Measurements from ENCODE around the gene NELFB. TPM values are rescaled to one million over a fixed set of nuclear protein-coding genes. Genes with fewer than 3 reads are reported as not detected.

The NELFB gene
- total RNA-seq, 1 experiment from 2014 or later, result 71.7 TPM

DNA sequence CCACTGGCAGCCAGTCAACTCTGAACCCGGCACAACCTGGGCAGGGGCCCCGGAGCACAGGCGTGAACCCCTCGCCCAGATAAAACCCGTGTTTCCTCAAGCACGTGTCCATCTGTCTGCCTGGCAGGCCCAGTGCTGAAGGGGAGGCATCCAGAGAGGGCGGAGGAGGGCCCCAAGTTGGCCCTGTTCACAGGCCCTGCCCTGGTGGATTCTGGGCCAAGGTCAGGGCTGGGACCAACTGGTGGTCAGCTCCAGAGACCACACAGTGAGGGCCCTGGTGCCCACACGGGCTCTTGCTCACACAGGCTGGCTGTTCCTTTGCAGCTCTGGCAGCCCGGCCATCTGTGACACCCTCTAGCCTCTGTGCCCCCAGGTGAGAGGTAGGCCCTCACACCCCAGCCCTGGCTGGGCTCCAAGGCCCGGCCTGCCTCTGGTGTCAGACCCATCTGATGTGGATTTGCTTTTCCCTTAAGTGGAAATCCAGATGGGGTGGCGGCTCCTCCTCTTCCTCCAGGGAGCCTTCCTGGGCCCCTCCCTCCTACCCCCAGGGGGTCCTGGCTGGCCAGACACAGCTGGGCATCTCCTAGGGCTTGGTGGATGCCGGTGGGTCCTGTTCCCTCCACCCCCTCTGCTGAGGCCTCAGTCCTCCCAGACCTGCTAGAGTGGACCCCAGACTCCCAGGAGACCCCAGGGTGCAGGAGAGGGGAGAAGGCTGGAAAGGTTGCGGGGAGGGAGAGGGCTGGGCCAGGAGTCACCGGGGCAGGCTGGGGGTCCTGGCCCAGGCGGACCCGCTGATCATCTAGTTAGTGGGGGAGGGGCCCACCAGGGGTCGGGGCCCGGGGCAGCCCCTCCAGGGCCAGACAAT lies 4.6 kb upstream of the NELFB start:
- Histone ChIP-seq H2BK12ac (ENCODE audit: insufficient read length, low read depth, low read length) (no peak overlapping the region), H4K8ac (replicated peaks; ENCODE audit: insufficient read length, low read depth, low read length) (no peak overlapping the region), H3K79me2 (ENCODE audit: insufficient read depth, low read length) (no peaks in the 10 kb centered on the region), H3K9ac (ENCODE audit: extremely low read depth, insufficient read length, low read length) (no peak overlapping the region), H3K14ac (ENCODE audit: insufficient read depth, low read length) (no peak overlapping the region), H3K4me2 (ENCODE audit: insufficient read depth, insufficient read length, low read length) (no peak overlapping the region), H3K23ac (ENCODE audit: insufficient read length, low read depth, low read length) (no peak overlapping the region), H4K5ac (ENCODE audit: insufficient read length, low read depth, low read length) (no peak overlapping the region), H2AK5ac (ENCODE audit: insufficient read length, low read length) (no peak overlapping the region), H2BK5ac (ENCODE audit: insufficient read length, low read length) (no peak overlapping the region), H3K56ac (ENCODE audit: insufficient read length, low read depth, low read length) (no peak overlapping the region), H3K27me3 (ENCODE audit: insufficient read depth, low read length) (no peaks in the 10 kb centered on the region), H3T11ph (ENCODE audit: low read length) (no peak overlapping the region), H2BK20ac (ENCODE audit: low read depth, low read length, poor library complexity, severe bottlenecking) (no peak overlapping the region), H3K9me3 (ENCODE audit: control insufficient read depth, low read depth, low read length) (no peaks in the 10 kb centered on the region), H3K27ac (ENCODE audit: insufficient read length, low read depth, low read length) (no peak overlapping the region), H3K23me2 (ENCODE audit: insufficient read length, low read depth, low read length, poor library complexity, severe bottlenecking) (peaks cover 9% of the 10 kb centered on the region), H3K4me1 (ENCODE audit: insufficient read depth, low read length) (no peaks in the 10 kb centered on the region), H4K20me1 (ENCODE audit: control insufficient read depth, insufficient read depth, insufficient read length) (no peaks in the 10 kb centered on the region), H4K91ac (ENCODE audit: insufficient read length, low read depth, low read length) (no peak overlapping the region), H2AFZ (ENCODE audit: low read length) (no peak overlapping the region), H3K18ac (ENCODE audit: insufficient read length, low read depth, low read length) (no peak overlapping the region), H2BK15ac (ENCODE audit: low read depth, low read length) (no peak overlapping the region), H2BK120ac (ENCODE audit: low read depth, low read length, poor library complexity, severe bottlenecking) (no peak overlapping the region), H3K4ac (ENCODE audit: low read depth, low read length) (no peak overlapping the region), H3K79me1 (ENCODE audit: insufficient read depth, low read depth, low read length, poor library complexity, severe bottlenecking) (no peaks in the 10 kb centered on the region)
- TF ChIP-seq, protein P1, sequence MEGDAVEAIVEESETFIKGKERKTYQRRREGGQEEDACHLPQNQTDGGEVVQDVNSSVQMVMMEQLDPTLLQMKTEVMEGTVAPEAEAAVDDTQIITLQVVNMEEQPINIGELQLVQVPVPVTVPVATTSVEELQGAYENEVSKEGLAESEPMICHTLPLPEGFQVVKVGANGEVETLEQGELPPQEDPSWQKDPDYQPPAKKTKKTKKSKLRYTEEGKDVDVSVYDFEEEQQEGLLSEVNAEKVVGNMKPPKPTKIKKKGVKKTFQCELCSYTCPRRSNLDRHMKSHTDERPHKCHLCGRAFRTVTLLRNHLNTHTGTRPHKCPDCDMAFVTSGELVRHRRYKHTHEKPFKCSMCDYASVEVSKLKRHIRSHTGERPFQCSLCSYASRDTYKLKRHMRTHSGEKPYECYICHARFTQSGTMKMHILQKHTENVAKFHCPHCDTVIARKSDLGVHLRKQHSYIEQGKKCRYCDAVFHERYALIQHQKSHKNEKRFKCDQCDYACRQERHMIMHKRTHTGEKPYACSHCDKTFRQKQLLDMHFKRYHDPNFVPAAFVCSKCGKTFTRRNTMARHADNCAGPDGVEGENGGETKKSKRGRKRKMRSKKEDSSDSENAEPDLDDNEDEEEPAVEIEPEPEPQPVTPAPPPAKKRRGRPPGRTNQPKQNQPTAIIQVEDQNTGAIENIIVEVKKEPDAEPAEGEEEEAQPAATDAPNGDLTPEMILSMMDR (conservative IDR thresholded peaks at IDR 0.05), result no peak
- no peak for DNase-seq
- peaks cover 38% of the 10 kb centered on the region for H3K27me3 Mint-ChIP-seq (ENCODE audit: low read depth)
- WGBS (ENCODE audit: extremely low coverage, insufficient read length, low lambda C conversion rate), result no CpG with 5 or more reads among the region's 18 CpGs
- H3K4me1 Mint-ChIP-seq, result peaks cover 8 to 11% of the 10 kb centered on the region in 2 experiments
- no peaks in the 10 kb centered on the region for H3K36me3 Mint-ChIP-seq (ENCODE audit: insufficient read depth in 1 of 3, low read depth in 3 of 3)
- H3K9me3 Mint-ChIP-seq, result no peaks in the 10 kb centered on the region
- H3K27ac Mint-ChIP-seq, result no peak overlapping the region
- no peak overlapping the region for H3K4me3 Mint-ChIP-seq

Measured in H9 (cell line).